22Rv1 (cell line): Measurements from ENCODE around the gene KANSL1.

Source experiments
- CTCF ChIP-seq: fragments of 450-650 bp; IDR thresholded peaks from 2 replicates; pipeline ENCODE4 v1.5.1; 2017; ENCODE audit warnings: mild to moderate bottlenecking
- ZFX ChIP-seq: fragments of 450-650 bp; IDR thresholded peaks from 2 replicates; pipeline ENCODE4 v1.6.1; 2017; ENCODE audit warnings: antibody characterized with exemption, borderline replicate concordance

- TF ChIP-seq CTCF (no peak), ZFX (no peak)
These were observed 38.9 kb downstream of the KANSL1 start for GRCh38 chr17:46154151-46154816.
